VCaP (cell line): ENCODE results near the gene SIN3B.

Experiments
- H3K27ac ChIP-seq: fragments of 450-650 bp; 2 replicates; pipeline ENCODE4 v1.5.1; 2017
- CTCF ChIP-seq: fragments of 450-650 bp; conservative IDR thresholded peaks from 2 replicates; pipeline ENCODE4 v1.5.1; 2017; ENCODE audit warnings: mild to moderate bottlenecking, moderate library complexity

SIN3B gene

GRCh38 chr19:16846901-16847300 lies 17.7 kb downstream of the SIN3B start:
- TF ChIP-seq CTCF, result no peak
- no peak overlapping the region for H3K27ac ChIP-seq

DNA sequence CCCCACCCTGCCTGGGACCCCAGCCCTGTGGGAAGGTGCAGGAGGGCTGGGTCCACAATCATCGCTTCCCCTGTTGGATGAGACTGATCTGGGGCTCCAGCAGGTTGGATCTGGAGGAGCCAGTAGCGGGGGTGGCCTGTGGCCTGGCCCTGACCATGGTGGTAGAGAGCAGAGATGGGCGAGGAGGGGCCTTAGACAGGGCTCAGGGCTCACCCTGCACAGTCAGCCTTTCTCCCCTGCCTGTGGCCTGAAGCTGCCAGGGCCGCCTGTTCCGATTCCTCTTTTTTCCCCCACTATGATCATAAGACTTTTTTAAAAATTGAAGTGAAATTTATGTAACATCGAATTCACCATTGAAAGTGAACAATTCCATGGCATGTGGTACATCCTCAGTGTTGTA lies 18.2 kb downstream of the SIN3B start:
- TF ChIP-seq CTCF, result no peak
- H3K27ac ChIP-seq, result no peak overlapping the region

DNA sequence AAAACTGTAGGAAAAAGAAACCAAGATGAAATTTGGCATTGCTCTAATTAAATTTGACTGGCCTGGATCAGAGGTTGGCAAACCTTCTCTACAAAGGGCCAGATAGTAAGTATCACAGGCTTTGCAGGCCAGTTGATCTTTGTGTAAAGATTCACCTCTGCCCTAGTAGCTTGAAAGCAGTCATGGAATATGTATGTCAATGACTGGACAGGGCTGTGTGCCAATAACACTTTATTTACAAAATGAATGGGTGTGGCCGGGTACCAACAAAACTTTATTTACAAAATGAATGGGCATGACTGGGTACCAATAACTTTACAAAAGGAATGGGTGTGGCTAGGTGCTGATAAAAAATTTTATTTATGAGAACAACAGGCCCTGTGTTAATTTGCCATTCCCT lies 20.0 kb downstream of the SIN3B start:
- no peak overlapping the region for H3K27ac ChIP-seq
- no peak for TF ChIP-seq CTCF

- no peak for TF ChIP-seq CTCF
- H3K27ac ChIP-seq, result no peak overlapping the region
Measured at GRCh38 chr19:16850133-16850532, 20.9 kb downstream of the SIN3B start.

GRCh38 chr19:16851031-16851712 lies 22.0 kb downstream of the SIN3B start:
- no peak for TF ChIP-seq CTCF
- no peak overlapping the region for H3K27ac ChIP-seq

DNA sequence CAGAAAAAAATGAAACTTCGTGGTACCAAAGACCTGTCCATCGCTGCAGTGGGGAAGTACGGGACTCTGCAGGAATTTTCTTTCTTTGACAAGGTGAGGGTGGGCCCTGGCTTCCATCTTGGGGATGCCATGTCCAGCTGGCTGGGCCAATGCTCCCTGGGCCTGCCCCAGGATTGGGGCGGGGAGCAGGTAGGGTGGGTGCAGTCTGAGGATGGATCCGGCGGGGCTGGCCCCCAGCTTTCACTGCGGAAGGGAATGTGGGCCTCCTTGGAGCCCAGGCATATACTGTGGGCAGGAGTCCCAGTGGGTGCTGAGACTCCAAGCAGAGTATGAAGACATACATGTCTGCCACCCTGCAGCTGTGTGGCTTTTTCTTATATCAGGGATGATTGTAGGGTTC lies 23.9 kb downstream of the SIN3B start:
- no peak overlapping the region for H3K27ac ChIP-seq
- no peak for TF ChIP-seq CTCF

DNA sequence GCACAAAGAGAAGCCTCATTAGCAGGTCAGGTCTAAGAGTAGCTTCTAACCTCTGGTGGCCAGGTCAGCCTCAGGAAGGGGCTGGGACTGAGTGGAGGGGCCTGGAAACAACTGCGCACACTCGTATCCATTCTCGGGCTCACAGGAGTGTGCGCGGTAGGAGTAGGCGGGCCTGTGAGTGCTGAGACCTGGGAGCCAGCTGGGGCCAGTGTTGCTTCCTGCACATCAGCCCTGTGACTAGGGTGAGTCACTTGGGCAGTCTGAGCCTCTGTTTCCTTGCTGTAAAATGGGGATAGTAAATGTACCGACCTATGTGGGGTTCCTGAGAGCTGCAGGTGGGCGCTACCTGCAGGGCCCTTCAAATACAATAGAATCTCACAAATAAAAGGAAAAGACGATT lies 26.9 kb downstream of the SIN3B start:
- no peak for TF ChIP-seq CTCF
- no peak overlapping the region for H3K27ac ChIP-seq

DNA sequence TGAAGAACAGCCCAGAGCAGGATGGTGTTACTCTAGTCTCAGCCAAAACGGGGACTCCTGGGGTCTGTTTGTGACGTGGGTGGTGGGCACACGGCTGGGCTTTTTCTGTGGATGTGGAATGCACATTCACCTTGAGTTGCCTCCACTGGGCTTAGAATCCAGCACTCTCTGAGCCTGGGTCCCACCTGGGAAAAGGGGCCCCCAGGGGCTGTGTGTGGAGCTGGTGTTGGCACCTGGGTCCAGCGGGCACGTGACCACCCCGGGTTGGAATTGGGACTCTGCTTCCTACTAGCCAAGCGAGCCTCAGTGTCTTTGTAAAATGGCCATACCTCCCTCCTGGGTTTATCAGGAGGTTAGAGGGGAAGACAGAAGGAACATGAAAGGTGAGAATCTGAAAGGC lies 30.4 kb downstream of the SIN3B start:
- no peak for TF ChIP-seq CTCF
- H3K27ac ChIP-seq, result no peak overlapping the region
